Loucy (cell line): ENCODE measurements around the gene RHOB.

Source experiments
- EZH2phosphoT487 ChIP-seq: fragments of 200-600 bp; IDR thresholded peaks from 2 replicates; pipeline ENCODE4 v1.6.1; 2018; ENCODE audit warnings: antibody characterized with exemption, mild to moderate bottlenecking, moderate library complexity, borderline replicate concordance
- TF ChIP-seq, protein P1 (sequence below): fragments of 200-600 bp; sonication (generic); conservative IDR thresholded peaks from 2 replicates; pipeline ENCODE4 v1.5.1; 2014; ENCODE audit warnings: mild to moderate bottlenecking, antibody characterized with exemption, low read length

- TF ChIP-seq, protein P1, sequence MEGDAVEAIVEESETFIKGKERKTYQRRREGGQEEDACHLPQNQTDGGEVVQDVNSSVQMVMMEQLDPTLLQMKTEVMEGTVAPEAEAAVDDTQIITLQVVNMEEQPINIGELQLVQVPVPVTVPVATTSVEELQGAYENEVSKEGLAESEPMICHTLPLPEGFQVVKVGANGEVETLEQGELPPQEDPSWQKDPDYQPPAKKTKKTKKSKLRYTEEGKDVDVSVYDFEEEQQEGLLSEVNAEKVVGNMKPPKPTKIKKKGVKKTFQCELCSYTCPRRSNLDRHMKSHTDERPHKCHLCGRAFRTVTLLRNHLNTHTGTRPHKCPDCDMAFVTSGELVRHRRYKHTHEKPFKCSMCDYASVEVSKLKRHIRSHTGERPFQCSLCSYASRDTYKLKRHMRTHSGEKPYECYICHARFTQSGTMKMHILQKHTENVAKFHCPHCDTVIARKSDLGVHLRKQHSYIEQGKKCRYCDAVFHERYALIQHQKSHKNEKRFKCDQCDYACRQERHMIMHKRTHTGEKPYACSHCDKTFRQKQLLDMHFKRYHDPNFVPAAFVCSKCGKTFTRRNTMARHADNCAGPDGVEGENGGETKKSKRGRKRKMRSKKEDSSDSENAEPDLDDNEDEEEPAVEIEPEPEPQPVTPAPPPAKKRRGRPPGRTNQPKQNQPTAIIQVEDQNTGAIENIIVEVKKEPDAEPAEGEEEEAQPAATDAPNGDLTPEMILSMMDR: no peak
- no peak for TF ChIP-seq EZH2phosphoT487
Measured at GRCh38 chr2:20472569-20472968, 25.7 kb downstream of the RHOB start.
